Measurements from ENCODE around the gene FGD3. TPM values are rescaled to one million over a fixed set of nuclear protein-coding genes. Genes with fewer than 3 reads are reported as not detected.

Gene FGD3
- total and polyA plus RNA-seq, 2 donors (not counting 1 experiment from before 2014, with no cell fraction given) = 130 to 134 TPM

GRCh38 chr9:93050231-93050630 lies 102.9 kb downstream of the FGD3 start:
- intact Hi-C loops (cut with micrococcal nuclease) = no loop called here
- H3K9me3 ChIP-seq (ENCODE audit: control extremely low read depth in 1 of 3, control insufficient read depth in 2 of 3, insufficient read depth in 1 of 3, low read length in 2 of 3) = peaks cover 0 to 2% (median 0%) of the 10 kb centered on the region in 3 donors
- Mint-ChIP-seq H3K27ac (no peak overlapping the region), H3K27me3 (no peaks in the 10 kb centered on the region), H3K4me1 (peaks cover 9% of the 10 kb centered on the region), H3K4me3 (no peak overlapping the region), H3K9me3 (ENCODE audit: insufficient read depth) (no peaks in the 10 kb centered on the region)
- no peak overlapping the region for H3K9ac ChIP-seq (ENCODE audit: low read length)
- ATAC-seq (ENCODE audit: low read depth) = no peak
- no peak for TF ChIP-seq CTCF (IDR thresholded peaks at IDR 0.05)
- peaks cover 0 to 4% of the 10 kb centered on the region in 2 donors for H3K4me1 ChIP-seq (ENCODE audit: control insufficient read depth in 2 of 2, insufficient read depth in 2 of 2, low read length in 2 of 2)
- ChIA-PET POLR2A (interaction anchor here (0.6 to 0.7 kb wide), 2 partner anchors 43 to 64 kb away, joined by 6 read pairs; no protein-coding TSS in a partner anchor), CTCF (interaction anchor here (1.2 kb wide), 1 partner anchor 46 kb away, joined by 5 read pairs; no protein-coding TSS in a partner anchor)
- 100% methylated on average over 4 of the region's 4 CpGs for WGBS (ENCODE audit: insufficient coverage)
- H4K20me1 ChIP-seq (ENCODE audit: control insufficient read depth, insufficient read depth, low read length, poor library complexity, severe bottlenecking) = no peaks in the 10 kb centered on the region
- no peak overlapping the region for H3K4me3 ChIP-seq (ENCODE audit: control extremely low read depth in 1 of 5, extremely low read depth in 1 of 5, insufficient read depth in 1 of 5, low read depth in 2 of 5, low read length in 4 of 5)
- H3K27me3 ChIP-seq (replicated peaks in 1 of 4; ENCODE audit: control extremely low read depth in 1 of 4, control insufficient read depth in 3 of 4, insufficient read depth in 4 of 4, low read length in 3 of 4) = no peaks in the 10 kb centered on the region
- no peak for DNase-seq
- no peak overlapping the region for H2AFZ ChIP-seq (ENCODE audit: insufficient read depth, low read depth, low read length, poor library complexity, severe bottlenecking)
- H3K4me2 ChIP-seq (replicated peaks; ENCODE audit: low read depth, low read length, poor library complexity, severe bottlenecking) = no peak overlapping the region
- H3K79me2 ChIP-seq (ENCODE audit: control insufficient read depth, insufficient read depth, low read length) = no peaks in the 10 kb centered on the region
- no peaks in the 10 kb centered on the region for H3K36me3 ChIP-seq (replicated peaks in 1 of 2; ENCODE audit: control extremely low read depth in 1 of 2, control insufficient read depth in 1 of 2, extremely low read depth in 1 of 2, insufficient read depth in 2 of 2, low read length in 1 of 2)
- H3K27ac ChIP-seq (ENCODE audit: low read length in 2 of 2) = no peak overlapping the region

GRCh38 chr9:93051680-93052089 lies 104.4 kb downstream of the FGD3 start:
- no peak overlapping the region for H3K4me3 Mint-ChIP-seq
- H3K9me3 ChIP-seq (ENCODE audit: control extremely low read depth in 1 of 3, control insufficient read depth in 2 of 3, insufficient read depth in 1 of 3, low read length in 2 of 3) = no peaks in the 10 kb centered on the region
- ChIA-PET POLR2A (interaction anchor here (1.2 to 1.3 kb wide), 2 partner anchors 9 to 13 kb away, joined by 3 to 5 read pairs; no protein-coding TSS in a partner anchor), CTCF (interaction anchor here (1.3 to 2.3 kb wide), 3 partner anchors 16 to 57 kb away, joined by 3 to 11 read pairs (median 8); no protein-coding TSS in a partner anchor)
- no peaks in the 10 kb centered on the region for H4K20me1 ChIP-seq (ENCODE audit: control insufficient read depth, insufficient read depth, low read length, poor library complexity, severe bottlenecking)
- H3K36me3 ChIP-seq (replicated peaks in 1 of 2; ENCODE audit: control extremely low read depth in 1 of 2, control insufficient read depth in 1 of 2, extremely low read depth in 1 of 2, insufficient read depth in 2 of 2, low read length in 1 of 2) = no peaks in the 10 kb centered on the region
- no peaks in the 10 kb centered on the region for H3K27me3 ChIP-seq (replicated peaks in 1 of 4; ENCODE audit: control extremely low read depth in 1 of 4, control insufficient read depth in 3 of 4, insufficient read depth in 4 of 4, low read length in 3 of 4)
- H3K4me1 Mint-ChIP-seq = peaks cover 11% of the 10 kb centered on the region
- no peak overlapping the region for H3K27ac ChIP-seq (ENCODE audit: low read length in 2 of 2)
- H3K9me3 Mint-ChIP-seq (ENCODE audit: insufficient read depth) = no peaks in the 10 kb centered on the region
- DNase-seq = no peak
- ATAC-seq (ENCODE audit: low read depth) = no peak
- peak overlapping the region; percentile 20 for H3K27ac Mint-ChIP-seq
- 97% methylated on average over 6 of the region's 6 CpGs for WGBS (ENCODE audit: insufficient coverage)
- no peak overlapping the region for H3K4me3 ChIP-seq (ENCODE audit: control extremely low read depth in 1 of 5, extremely low read depth in 1 of 5, insufficient read depth in 1 of 5, low read depth in 2 of 5, low read length in 4 of 5)
- no peak for TF ChIP-seq CTCF (IDR thresholded peaks at IDR 0.05)
- TF ChIP-seq EZH2 (IDR thresholded peaks at IDR 0.05; ENCODE audit: borderline replicate concordance, insufficient read depth, low read depth, low read length, poor library complexity, severe bottlenecking) = no peak
- H3K9ac ChIP-seq (ENCODE audit: low read length) = no peak overlapping the region
- no peaks in the 10 kb centered on the region for H3K79me2 ChIP-seq (ENCODE audit: control insufficient read depth, insufficient read depth, low read length)
- H3K4me1 ChIP-seq (ENCODE audit: control insufficient read depth in 2 of 2, insufficient read depth in 2 of 2, low read length in 2 of 2) = peaks cover 0 to 4% of the 10 kb centered on the region in 2 donors
- no peak overlapping the region for H3K4me2 ChIP-seq (replicated peaks; ENCODE audit: low read depth, low read length, poor library complexity, severe bottlenecking)
- no peaks in the 10 kb centered on the region for H3K27me3 Mint-ChIP-seq
- no peak overlapping the region for H2AFZ ChIP-seq (ENCODE audit: insufficient read depth, low read depth, low read length, poor library complexity, severe bottlenecking)
- intact Hi-C loops (cut with micrococcal nuclease) = no loop called here

Data from B cell (primary cell).